ENCODE data around the gene ACSF2. TPM values are rescaled to one million over a fixed set of nuclear protein-coding genes. Genes with fewer than 3 reads are reported as not detected.

Gene ACSF2
- total RNA-seq, 4 donors from 2014 or later: 40.8 to 121 (median 64.3) TPM

- no peak overlapping the region for H3K4me3 ChIP-seq (ENCODE audit: low read depth, poor library complexity, severe bottlenecking)
- DNase-seq (ENCODE audit: low spot score in 2 of 2): no peak
- WGBS, 2 donors: 90 to 93% methylated on average over 12 of the region's 12 CpGs
- TF ChIP-seq CTCF (IDR thresholded peaks at IDR 0.05) (no peak), POLR2A (IDR thresholded peaks at IDR 0.05) (no peak)
- intact Hi-C loops (cut with DNase I; ENCODE audit: low total_unique reads): no loop called here
Measured at GRCh38 chr17:50382931-50383330, 43.1 kb upstream of the ACSF2 start.

- H3K4me3 ChIP-seq (ENCODE audit: low read depth, poor library complexity, severe bottlenecking): no peak overlapping the region
- intact Hi-C loops (cut with DNase I; ENCODE audit: low total_unique reads): no loop called here
- TF ChIP-seq CTCF (IDR thresholded peaks at IDR 0.05): no peak
- no peak for TF ChIP-seq POLR2A (IDR thresholded peaks at IDR 0.05)
- 57 to 68% methylated on average over 3 of the region's 3 CpGs for WGBS, 2 donors
- no peak for DNase-seq (ENCODE audit: low spot score in 2 of 2)
Measured at GRCh38 chr17:50386510-50386909, 39.5 kb upstream of the ACSF2 start.

DNA sequence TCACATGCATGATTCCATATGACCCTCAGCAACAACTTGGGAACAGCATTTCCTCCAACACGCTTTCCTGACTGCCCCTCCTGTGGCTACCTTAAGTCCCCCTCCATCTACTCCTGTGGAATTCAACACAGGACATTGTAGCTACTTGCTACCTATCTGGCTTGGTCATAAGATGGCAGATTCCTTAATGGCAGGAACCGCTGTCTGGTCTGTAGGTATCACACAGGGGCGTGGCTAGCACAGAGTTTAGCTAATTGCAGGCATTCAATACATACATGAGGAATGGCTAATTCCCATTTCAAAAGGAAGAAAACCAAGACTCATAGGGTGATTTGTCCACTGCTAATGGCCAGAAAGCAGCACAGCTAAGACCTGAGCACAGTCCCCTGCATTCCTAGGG lies 37.3 kb upstream of the ACSF2 start:
- no peak for DNase-seq (ENCODE audit: low spot score in 2 of 2)
- intact Hi-C loops (cut with DNase I; ENCODE audit: low total_unique reads): no loop called here
- TF ChIP-seq POLR2A (IDR thresholded peaks at IDR 0.05) (no peak), CTCF (IDR thresholded peaks at IDR 0.05) (no peak)
- H3K4me3 ChIP-seq (ENCODE audit: low read depth, poor library complexity, severe bottlenecking): no peak overlapping the region
- WGBS, 2 donors: 89 to 96% methylated on average over 3 of the region's 3 CpGs

- TF ChIP-seq POLR2A (IDR thresholded peaks at IDR 0.05) (no peak), CTCF (IDR thresholded peaks at IDR 0.05) (no peak)
Measured at GRCh38 chr17:50389534-50389933, 36.5 kb upstream of the ACSF2 start.

GRCh38 chr17:50392621-50393020 lies 33.4 kb upstream of the ACSF2 start:
- WGBS, 2 donors: 82% methylated on average over 6 of the region's 6 CpGs
- no peak overlapping the region for H3K4me3 ChIP-seq (ENCODE audit: low read depth, poor library complexity, severe bottlenecking)
- DNase-seq (ENCODE audit: low spot score in 2 of 2): no peak
- intact Hi-C loops (cut with DNase I; ENCODE audit: low total_unique reads): no loop called here
- TF ChIP-seq CTCF (IDR thresholded peaks at IDR 0.05) (no peak), POLR2A (IDR thresholded peaks at IDR 0.05) (no peak)

More at GRCh38 chr17:50389534-50389933, 36.5 kb upstream of the ACSF2 start:
- H3K4me3 ChIP-seq (ENCODE audit: low read depth, poor library complexity, severe bottlenecking): no peak overlapping the region
- DNase-seq (ENCODE audit: low spot score in 2 of 2): no peak
- WGBS, 2 donors: 92 to 98% methylated on average over 6 of the region's 6 CpGs
- intact Hi-C loops (cut with DNase I; ENCODE audit: low total_unique reads): no loop called here

- WGBS, 2 donors: 92 to 93% methylated on average over 5 of the region's 5 CpGs
- DNase-seq (ENCODE audit: low spot score in 2 of 2): no peak
- TF ChIP-seq POLR2A (IDR thresholded peaks at IDR 0.05) (no peak), CTCF (IDR thresholded peaks at IDR 0.05) (no peak)
- intact Hi-C loops (cut with DNase I; ENCODE audit: low total_unique reads): no loop called here
- no peak overlapping the region for H3K4me3 ChIP-seq (ENCODE audit: low read depth, poor library complexity, severe bottlenecking)
Measured at GRCh38 chr17:50393700-50394099, 32.3 kb upstream of the ACSF2 start.
